Endothelial cell of umbilical vein (primary cell): ENCODE data around the gene ALK. TPM values are rescaled to one million over a fixed set of nuclear protein-coding genes. Genes with fewer than 3 reads are reported as not detected.

Experiments used
- BruUV-seq: library from RNA; stranded (reverse); fragments of 400-500 nt; replicated peaks from 2 replicates; lab custom pipeline; 2021; lab: Mats Ljungman, UMichigan
- CTCF ChIA-PET: fragments of 300-600, 350-600 bp; sonication (Branson Sonifier 250); formaldehyde crosslinking; loops from one replicate; lab custom pipeline; 2021; ENCODE audit warnings: antibody characterized with exemption, inconsistent platforms; lab: Charles Lee
- POLR2A ChIA-PET: fragments of 300-600, 350-600 bp; sonication (Branson Sonifier 250); formaldehyde crosslinking; loops from one replicate; lab custom pipeline; 2021; ENCODE audit warnings: antibody characterized with exemption, inconsistent platforms; lab: Charles Lee
- DNase-seq: peaks from one replicate; pipeline ENCODE4 v3.0.0-alpha.2; 2011; ENCODE audit warnings: low read depth, low spot score
- FAIRE-seq: peaks from 2 replicates; lab custom pipeline; 2011; peaks lifted over from hg19 to GRCh38; lab: Jason Lieb, UNC
- H2AFZ ChIP-seq: 2 replicates; pipeline ENCODE4 v1.6.0; 2012; ENCODE audit warnings: low read depth, low read length, control low read depth, inconsistent platforms
- H3K27ac ChIP-seq: 2 replicates; pipeline ENCODE4 v1.5.1; 2011; ENCODE audit warnings: low read depth, mild to moderate bottlenecking, control low read depth, low read length, moderate library complexity; ENCODE audit not compliant: insufficient read depth
- H3K27me3 ChIP-seq, 2 experiments: 2 replicates each; pipeline versions ENCODE4 v1.6.0 to v1.6.1; 2011; ENCODE audit warnings: low read length in 2 of 2, mixed read lengths in 1 of 2; ENCODE audit not compliant: control insufficient read depth in 2 of 2, insufficient read depth in 2 of 2
- H3K36me3 ChIP-seq, 2 experiments: 2 replicates in 1 of 2; 3 replicates in 1 of 2; pipeline ENCODE4 v1.5.1; 2011; ENCODE audit warnings: low read length in 2 of 2, mild to moderate bottlenecking in 1 of 2, moderate library complexity in 1 of 2; ENCODE audit not compliant: control insufficient read depth in 2 of 2, insufficient read depth in 2 of 2; ENCODE audit errors: extremely low read depth in 1 of 2
- H3K4me1 ChIP-seq: 3 replicates; pipeline ENCODE4 v1.5.1; 2011; ENCODE audit warnings: mild to moderate bottlenecking, low read length; ENCODE audit not compliant: control insufficient read depth, insufficient read depth; ENCODE audit errors: extremely low read depth
- H3K4me2 ChIP-seq: 2 replicates; pipeline ENCODE4 v1.6.1; 2011; ENCODE audit warnings: low read length, control low read depth, mixed read lengths; ENCODE audit not compliant: insufficient read depth
- H3K4me3 ChIP-seq, 3 experiments: fragments of 200-600 bp in 1 of 3; sonication (generic), shearing (Covaris generic) in 1 of 3; replicated peaks in 1 of 3; 2 replicates each; pipeline ENCODE4 v1.5.1; 2011 to 2016; ENCODE audit warnings: control low read depth in 3 of 3, low read length in 3 of 3, mild to moderate bottlenecking in 2 of 3, inconsistent platforms in 1 of 3, low read depth in 1 of 3, moderate library complexity in 1 of 3; ENCODE audit not compliant: insufficient read depth in 1 of 3
- H3K79me2 ChIP-seq: 2 replicates; pipeline ENCODE4 v1.6.0; 2012; ENCODE audit warnings: low read length, inconsistent platforms; ENCODE audit not compliant: control insufficient read depth, insufficient read depth
- H3K9ac ChIP-seq: replicated peaks from 2 replicates; pipeline ENCODE3; 2011; ENCODE audit warnings: low read length, control low read depth; ENCODE audit not compliant: insufficient read depth; ENCODE audit errors: extremely low read depth
- H3K9me1 ChIP-seq: replicated peaks from 3 replicates; pipeline ENCODE4 v1.6.0; 2011; ENCODE audit warnings: mild to moderate bottlenecking, low read length; ENCODE audit not compliant: control insufficient read depth, insufficient read depth; ENCODE audit errors: extremely low read depth
- H3K9me3 ChIP-seq: replicated peaks from 2 replicates; pipeline ENCODE4 v1.5.1; 2012; ENCODE audit warnings: low read length, inconsistent platforms; ENCODE audit not compliant: control insufficient read depth, insufficient read depth
- H4K20me1 ChIP-seq: replicated peaks from 2 replicates; pipeline ENCODE3; 2011; ENCODE audit warnings: mild to moderate bottlenecking, low read length; ENCODE audit not compliant: control insufficient read depth, insufficient read depth; ENCODE audit errors: extremely low read depth
- EZH2 ChIP-seq: IDR thresholded peaks from 2 replicates; pipeline ENCODE4 v1.6.1; 2012; ENCODE audit warnings: borderline replicate concordance, low read depth, mild to moderate bottlenecking, moderate library complexity, low read length, inconsistent platforms; ENCODE audit not compliant: severe bottlenecking
- FOS ChIP-seq: IDR thresholded peaks from 2 replicates; pipeline ENCODE4 v1.6.1; 2011; ENCODE audit warnings: mild to moderate bottlenecking, low read length, moderate library complexity, borderline replicate concordance; ENCODE audit not compliant: insufficient read depth
- GATA2 ChIP-seq: IDR thresholded peaks from 2 replicates; pipeline ENCODE4 v1.7.0; 2011; ENCODE audit warnings: low read depth, mild to moderate bottlenecking, moderate library complexity, mixed read lengths, low read length; ENCODE audit not compliant: insufficient read length, insufficient read depth
- JUN ChIP-seq: IDR thresholded peaks from 2 replicates; pipeline ENCODE4 v1.6.1; 2011; ENCODE audit warnings: borderline replicate concordance, low read depth; ENCODE audit not compliant: insufficient read length, insufficient read depth
- MYC ChIP-seq: IDR thresholded peaks from one replicate; pipeline ENCODE4 v1.6.1; 2011; ENCODE audit warnings: mild to moderate bottlenecking, low read depth, low read length
- POLR2AphosphoS5 ChIP-seq: IDR thresholded peaks from 2 replicates; pipeline ENCODE4 v1.6.1; 2012; ENCODE audit warnings: low read depth, mild to moderate bottlenecking, control low read depth, low read length, moderate library complexity; ENCODE audit not compliant: insufficient read depth
- dilution Hi-C: fragments of 300-500 bp; cut with MboI; formaldehyde crosslinking; loops from one replicate; pipeline ENCODE4 v1.15.0; 2019; ENCODE audit warnings: low sequenced_read_pairs; ENCODE audit not compliant: extremely low pct_ligation_motif_present
- intact Hi-C: fragments of 100-400 bp; cut with micrococcal nuclease; formaldehyde crosslinking; loops from one replicate; pipeline ENCODE4 v1.10.0; 2022
- polyA plus RNA-seq, 4 experiments: library from polyadenylated mRNA; depleted of rRNA in 3 of 4; stranded (reverse) in 3 of 4; unstranded in 1 of 4; fragments of >200 nt; gene quantifications; 2 replicates each; pipeline versions ENCODE4 v1.2.1 to v1.2.3, GENCODE V29; 2011 to 2012; ENCODE audit warnings: missing spikeins in 1 of 4
- total RNA-seq: library from RNA; stranded (reverse); gene quantifications from 2 replicates; pipeline ENCODE4 v1.2.3, GENCODE V29; 2021
- TF ChIP-seq, protein P1 (sequence below): IDR thresholded peaks from 2 replicates; pipeline ENCODE4 v1.6.1; 2011; ENCODE audit not compliant: insufficient read depth, insufficient read length
- TF ChIP-seq, protein P2 (sequence below), 2 donors: IDR thresholded peaks; 1 replicate in 1 of 2; 2 replicates in 1 of 2; pipeline ENCODE4 v1.5.1; 2011; ENCODE audit warnings: low read length in 2 of 2, mild to moderate bottlenecking in 2 of 2, moderate library complexity in 2 of 2, control low read depth in 1 of 2, inconsistent platforms in 1 of 2, low read depth in 1 of 2; ENCODE audit not compliant: insufficient read depth in 1 of 2; ENCODE audit errors: extremely low read depth in 1 of 2

The ALK gene
- total and polyA plus RNA-seq, 2 donors (not counting 3 experiments of a cell fraction or from before 2014, with no cell fraction given): not detected

DNA sequence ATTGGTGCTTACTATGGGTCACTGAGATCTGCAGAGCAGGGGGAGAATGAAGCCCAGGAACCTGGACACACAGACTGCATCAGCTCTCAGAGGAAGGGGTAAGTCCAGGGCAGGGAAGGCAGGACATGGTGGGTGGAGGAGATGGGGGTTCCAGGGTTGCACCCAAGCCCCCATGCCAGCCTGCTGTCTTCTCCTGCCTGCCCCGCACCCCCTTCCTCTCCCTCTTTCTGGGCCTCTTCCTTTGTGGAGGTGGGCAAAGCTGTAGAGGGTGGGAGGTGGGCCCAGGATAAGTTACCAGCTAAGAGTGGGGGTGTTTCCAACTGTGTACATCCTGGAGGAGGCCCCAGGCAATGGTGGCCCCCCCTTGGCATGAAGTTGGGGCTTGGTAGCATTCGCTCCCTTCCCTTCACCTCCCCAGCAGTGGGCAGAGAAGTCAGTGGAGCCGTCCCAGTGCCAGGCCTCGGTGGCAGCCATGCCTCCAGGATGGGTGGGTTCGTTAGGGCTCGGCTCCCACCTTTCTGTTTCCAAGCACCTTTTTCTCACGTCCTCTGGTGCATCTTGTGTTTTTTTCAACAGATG lies 674.0 kb downstream of the ALK start:
- Histone ChIP-seq H2AFZ (no peak overlapping the region), H3K4me2 (no peak overlapping the region), H3K79me2 (no peaks in the 10 kb centered on the region), H3K4me1 (no peaks in the 10 kb centered on the region), H3K9me1 (no peaks in the 10 kb centered on the region), H3K4me3 (no peak overlapping the region), H3K9ac (no peak overlapping the region), H3K36me3 (no peaks in the 10 kb centered on the region), H3K27ac (no peak overlapping the region), H3K9me3 (no peaks in the 10 kb centered on the region), H4K20me1 (no peaks in the 10 kb centered on the region), H3K27me3 (no peaks in the 10 kb centered on the region)
- DNase-seq (no peak), FAIRE-seq (no peak)
- dilution Hi-C loops (no loop called here), intact Hi-C loops (no loop called here)
- TF ChIP-seq POLR2AphosphoS5 (no peak), GATA2 (no peak), EZH2 (no peak), MYC (no peak), FOS (no peak), JUN (no peak)
- TF ChIP-seq, protein P1, sequence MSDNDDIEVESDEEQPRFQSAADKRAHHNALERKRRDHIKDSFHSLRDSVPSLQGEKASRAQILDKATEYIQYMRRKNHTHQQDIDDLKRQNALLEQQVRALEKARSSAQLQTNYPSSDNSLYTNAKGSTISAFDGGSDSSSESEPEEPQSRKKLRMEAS: no peak
- TF ChIP-seq, protein P2, sequence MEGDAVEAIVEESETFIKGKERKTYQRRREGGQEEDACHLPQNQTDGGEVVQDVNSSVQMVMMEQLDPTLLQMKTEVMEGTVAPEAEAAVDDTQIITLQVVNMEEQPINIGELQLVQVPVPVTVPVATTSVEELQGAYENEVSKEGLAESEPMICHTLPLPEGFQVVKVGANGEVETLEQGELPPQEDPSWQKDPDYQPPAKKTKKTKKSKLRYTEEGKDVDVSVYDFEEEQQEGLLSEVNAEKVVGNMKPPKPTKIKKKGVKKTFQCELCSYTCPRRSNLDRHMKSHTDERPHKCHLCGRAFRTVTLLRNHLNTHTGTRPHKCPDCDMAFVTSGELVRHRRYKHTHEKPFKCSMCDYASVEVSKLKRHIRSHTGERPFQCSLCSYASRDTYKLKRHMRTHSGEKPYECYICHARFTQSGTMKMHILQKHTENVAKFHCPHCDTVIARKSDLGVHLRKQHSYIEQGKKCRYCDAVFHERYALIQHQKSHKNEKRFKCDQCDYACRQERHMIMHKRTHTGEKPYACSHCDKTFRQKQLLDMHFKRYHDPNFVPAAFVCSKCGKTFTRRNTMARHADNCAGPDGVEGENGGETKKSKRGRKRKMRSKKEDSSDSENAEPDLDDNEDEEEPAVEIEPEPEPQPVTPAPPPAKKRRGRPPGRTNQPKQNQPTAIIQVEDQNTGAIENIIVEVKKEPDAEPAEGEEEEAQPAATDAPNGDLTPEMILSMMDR (IDR thresholded peaks at IDR 0.05; ENCODE audit: extremely low read depth in 1 of 2, insufficient read depth in 1 of 2, low read depth in 1 of 2, low read length in 2 of 2): no peak
- POLR2A ChIA-PET: no interaction called here
- BruUV-seq: no TSS peak
- CTCF ChIA-PET: no interaction called here
